GM19023 (cell line): ENCODE data around the gene P3H2.

Experiments
- ATAC-seq: cut with Tn5 transposase; IDR thresholded peaks from one replicate; pipeline ENCODE4 v1.9.1; 2021; ENCODE audit warnings: mild to moderate bottlenecking, moderate library complexity; ENCODE audit not compliant: unreplicated experiment

P3H2 gene

DNA sequence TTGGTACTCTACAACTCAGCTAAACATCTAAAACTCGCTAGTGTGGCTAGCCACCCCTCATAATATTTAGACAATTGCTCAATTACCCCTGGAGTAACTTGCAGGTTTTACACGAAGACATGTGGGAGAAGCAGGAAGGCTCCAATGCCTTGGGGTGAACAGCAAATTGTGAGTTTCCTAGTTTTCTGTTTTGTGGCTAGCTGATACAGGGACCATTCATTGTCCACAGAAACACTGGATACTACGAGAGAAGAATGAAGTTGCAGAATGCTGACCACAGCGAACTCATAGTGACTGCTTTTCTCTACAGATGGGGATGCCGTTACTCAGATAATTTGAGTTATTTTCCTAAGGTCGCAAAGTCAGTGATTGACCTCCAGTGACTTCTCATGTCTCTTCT, 212.9 kb downstream of the P3H2 start:
- ATAC-seq, result no peak
